Activated T-cell treated with anti-CD3 and anti-CD28 coated beads, Interleukin-2, amount 50 U/mL, for 24 hours (primary cell): Measurements from ENCODE around the gene ZNF438.
"Not testable (repeated sequence)": the region's sequence is repeated elsewhere in the genome, so short reads cannot be mapped to it uniquely, and the experiment has no call there.

Experiments used
- DNase-seq: peaks from one replicate; pipeline ENCODE4 v3.0.0-alpha.2; 2020
- H3K27ac Mint-ChIP-seq: 2 replicates; pipeline ENCODE4 v1.8.0; 2020; ENCODE audit warnings: mild to moderate bottlenecking, mixed read lengths
- H3K27me3 Mint-ChIP-seq: 2 replicates; pipeline ENCODE4 v1.8.0; 2020; ENCODE audit warnings: mixed read lengths
- H3K36me3 Mint-ChIP-seq: 2 replicates; pipeline ENCODE4 v1.8.0; 2020; ENCODE audit warnings: low read depth, mixed read lengths
- H3K4me1 Mint-ChIP-seq: 2 replicates; pipeline ENCODE4 v1.8.0; 2020; ENCODE audit warnings: low read depth, mixed read lengths
- H3K4me3 Mint-ChIP-seq: 2 replicates; pipeline ENCODE4 v1.8.0; 2020; ENCODE audit warnings: mild to moderate bottlenecking, moderate library complexity, mixed read lengths
- H3K9me3 Mint-ChIP-seq: 2 replicates; pipeline ENCODE4 v1.8.0; 2020; ENCODE audit warnings: mixed read lengths

ZNF438 gene

GRCh38 chr10:30931094-30931493 is 100.6 kb downstream of the ZNF438 start:
- Mint-ChIP-seq H3K36me3 (peaks cover 26% of the 10 kb centered on the region), H3K9me3 (peaks cover 7% of the 10 kb centered on the region), H3K27me3 (no peaks in the 10 kb centered on the region), H3K4me3 (no peak overlapping the region), H3K4me1 (peaks cover 17% of the 10 kb centered on the region), H3K27ac (no peak overlapping the region)
- no peak for DNase-seq

DNA sequence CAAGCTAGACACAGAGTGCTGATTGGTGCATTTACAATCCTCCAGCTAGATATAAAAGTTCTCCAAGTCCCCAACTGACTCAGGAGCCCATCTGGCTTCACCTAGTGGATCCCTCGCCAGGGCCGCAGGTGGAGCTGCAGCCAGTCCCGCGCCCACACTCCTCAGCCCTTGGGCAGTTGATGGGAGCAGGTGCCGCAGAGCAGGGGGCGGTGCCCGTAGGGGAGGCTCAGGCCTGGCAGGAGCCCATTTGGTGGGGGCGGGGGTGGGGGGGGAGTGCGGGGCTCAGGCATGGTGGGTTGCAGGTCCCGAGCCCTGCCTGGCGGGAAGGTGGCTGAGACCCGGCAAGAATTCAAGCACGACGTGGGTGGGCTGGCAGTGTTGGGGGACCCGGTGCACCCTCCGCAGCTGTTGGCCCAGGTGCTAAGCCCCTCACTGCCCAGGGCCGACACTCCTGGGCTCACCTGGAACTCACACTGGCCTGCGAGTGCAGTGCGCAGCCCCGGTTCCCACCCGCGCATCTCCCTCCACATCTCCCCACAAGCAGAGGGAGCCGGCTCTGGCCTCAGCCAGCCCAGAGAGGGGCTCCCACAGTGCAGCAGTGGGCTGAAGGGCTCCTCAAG is 101.7 kb downstream of the ZNF438 start:
- no peaks in the 10 kb centered on the region for H3K27me3 Mint-ChIP-seq
- no peak overlapping the region for H3K4me3 Mint-ChIP-seq
- H3K9me3 Mint-ChIP-seq = peaks cover 11% of the 10 kb centered on the region
- DNase-seq = no peak
- H3K4me1 Mint-ChIP-seq = peaks cover 14% of the 10 kb centered on the region
- H3K27ac Mint-ChIP-seq = no peak overlapping the region
- H3K36me3 Mint-ChIP-seq = peaks cover 24% of the 10 kb centered on the region

- H3K27me3 Mint-ChIP-seq, DNase-seq: not testable (repeated sequence)
- Mint-ChIP-seq H3K27ac (peak overlapping the region; percentile 19), H3K4me1 (peaks cover 13% of the 10 kb centered on the region), H3K4me3 (peak overlapping the region; percentile 60), H3K9me3 (peaks cover 15% of the 10 kb centered on the region), H3K36me3 (peaks cover 23% of the 10 kb centered on the region)
These were observed 102.3 kb downstream of the ZNF438 start for GRCh38 chr10:30929311-30929729.

GRCh38 chr10:30928742-30929141 is 102.9 kb downstream of the ZNF438 start:
- Mint-ChIP-seq H3K27ac (peak overlapping the region; percentile 19), H3K4me1 (peaks cover 13% of the 10 kb centered on the region)

DNA sequence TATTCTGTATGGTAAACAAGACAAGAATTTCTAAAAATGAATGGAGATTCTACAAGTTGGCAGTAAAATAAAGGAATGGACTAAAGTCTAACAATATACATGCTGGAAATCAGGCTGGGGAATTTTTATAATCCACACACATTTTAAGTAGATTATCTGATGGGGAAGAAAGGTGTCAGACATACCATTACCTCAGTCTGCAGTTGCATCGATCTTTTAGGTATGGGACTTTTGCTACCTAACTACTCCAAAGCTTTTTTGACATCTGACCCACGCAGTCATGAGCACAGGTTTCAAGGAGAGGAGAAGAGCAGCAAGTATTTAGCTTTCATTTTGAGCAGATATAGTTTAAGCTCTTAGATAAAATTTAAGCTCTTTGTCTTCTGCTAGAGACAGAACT is 113.0 kb downstream of the ZNF438 start:
- no peak overlapping the region for H3K4me3 Mint-ChIP-seq
- H3K27ac Mint-ChIP-seq = no peak overlapping the region

More at GRCh38 chr10:30928742-30929141, 102.9 kb downstream of the ZNF438 start:
- DNase-seq = no peak
- Mint-ChIP-seq H3K4me3 (peak overlapping the region; percentile 60), H3K36me3 (peaks cover 26% of the 10 kb centered on the region), H3K27me3 (no peaks in the 10 kb centered on the region), H3K9me3 (peaks cover 19% of the 10 kb centered on the region)

DNA sequence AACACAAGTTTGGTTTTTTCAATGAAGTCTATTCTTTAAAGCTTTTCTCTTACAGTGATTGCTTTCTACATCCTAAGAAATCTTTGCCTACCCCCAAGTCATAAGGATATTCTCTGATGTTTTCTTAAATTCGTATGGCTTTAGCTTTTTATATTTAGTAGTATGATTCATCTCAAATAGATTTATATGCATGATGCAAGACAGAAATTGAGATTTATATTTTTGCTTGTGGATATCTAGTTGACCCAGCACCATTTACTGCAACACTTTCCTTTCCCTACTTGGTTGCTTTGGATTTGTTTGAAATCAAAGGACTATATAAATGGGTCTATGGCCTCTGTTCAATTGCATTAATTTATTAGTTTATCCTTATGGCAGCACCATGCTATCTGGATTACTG is 113.9 kb downstream of the ZNF438 start:
- H3K27me3 Mint-ChIP-seq = no peaks in the 10 kb centered on the region
- H3K36me3 Mint-ChIP-seq = no peaks in the 10 kb centered on the region
- no peak for DNase-seq
- no peaks in the 10 kb centered on the region for H3K9me3 Mint-ChIP-seq
- no peaks in the 10 kb centered on the region for H3K4me1 Mint-ChIP-seq
- no peak overlapping the region for H3K27ac Mint-ChIP-seq
- no peak overlapping the region for H3K4me3 Mint-ChIP-seq

More for the DNA sequence above, 113.0 kb downstream of the ZNF438 start:
- Mint-ChIP-seq H3K27me3 (no peaks in the 10 kb centered on the region), H3K36me3 (no peaks in the 10 kb centered on the region), H3K4me1 (no peaks in the 10 kb centered on the region), H3K9me3 (no peaks in the 10 kb centered on the region)
- no peak for DNase-seq

- no peaks in the 10 kb centered on the region for H3K4me1 Mint-ChIP-seq
- no peak overlapping the region for H3K27ac Mint-ChIP-seq
- H3K4me3 Mint-ChIP-seq = no peak overlapping the region
- H3K27me3 Mint-ChIP-seq = no peaks in the 10 kb centered on the region
- H3K36me3 Mint-ChIP-seq = no peaks in the 10 kb centered on the region
- DNase-seq = no peak
- no peaks in the 10 kb centered on the region for H3K9me3 Mint-ChIP-seq
These were observed 114.6 kb downstream of the ZNF438 start for GRCh38 chr10:30917067-30917466.

GRCh38 chr10:30915146-30915545 is 116.5 kb downstream of the ZNF438 start:
- Mint-ChIP-seq H3K4me3 (no peak overlapping the region), H3K4me1 (no peaks in the 10 kb centered on the region), H3K27ac (no peak overlapping the region), H3K36me3 (no peaks in the 10 kb centered on the region), H3K27me3 (no peaks in the 10 kb centered on the region), H3K9me3 (no peaks in the 10 kb centered on the region)
- DNase-seq = no peak

GRCh38 chr10:30911303-30911863 is 120.3 kb downstream of the ZNF438 start:
- H3K36me3 Mint-ChIP-seq = peaks cover 11% of the 10 kb centered on the region
- no peak overlapping the region for H3K27ac Mint-ChIP-seq
- H3K9me3 Mint-ChIP-seq = no peaks in the 10 kb centered on the region
- H3K4me1 Mint-ChIP-seq = no peaks in the 10 kb centered on the region
- DNase-seq = no peak
- no peaks in the 10 kb centered on the region for H3K27me3 Mint-ChIP-seq
- no peak overlapping the region for H3K4me3 Mint-ChIP-seq

GRCh38 chr10:30903397-30904138 is 128.1 kb downstream of the ZNF438 start:
- Mint-ChIP-seq H3K9me3 (peaks cover 10% of the 10 kb centered on the region), H3K27me3 (no peaks in the 10 kb centered on the region), H3K36me3 (peaks cover 33% of the 10 kb centered on the region), H3K4me3 (no peak overlapping the region), H3K4me1 (no peaks in the 10 kb centered on the region), H3K27ac (no peak overlapping the region)
- no peak for DNase-seq

DNA sequence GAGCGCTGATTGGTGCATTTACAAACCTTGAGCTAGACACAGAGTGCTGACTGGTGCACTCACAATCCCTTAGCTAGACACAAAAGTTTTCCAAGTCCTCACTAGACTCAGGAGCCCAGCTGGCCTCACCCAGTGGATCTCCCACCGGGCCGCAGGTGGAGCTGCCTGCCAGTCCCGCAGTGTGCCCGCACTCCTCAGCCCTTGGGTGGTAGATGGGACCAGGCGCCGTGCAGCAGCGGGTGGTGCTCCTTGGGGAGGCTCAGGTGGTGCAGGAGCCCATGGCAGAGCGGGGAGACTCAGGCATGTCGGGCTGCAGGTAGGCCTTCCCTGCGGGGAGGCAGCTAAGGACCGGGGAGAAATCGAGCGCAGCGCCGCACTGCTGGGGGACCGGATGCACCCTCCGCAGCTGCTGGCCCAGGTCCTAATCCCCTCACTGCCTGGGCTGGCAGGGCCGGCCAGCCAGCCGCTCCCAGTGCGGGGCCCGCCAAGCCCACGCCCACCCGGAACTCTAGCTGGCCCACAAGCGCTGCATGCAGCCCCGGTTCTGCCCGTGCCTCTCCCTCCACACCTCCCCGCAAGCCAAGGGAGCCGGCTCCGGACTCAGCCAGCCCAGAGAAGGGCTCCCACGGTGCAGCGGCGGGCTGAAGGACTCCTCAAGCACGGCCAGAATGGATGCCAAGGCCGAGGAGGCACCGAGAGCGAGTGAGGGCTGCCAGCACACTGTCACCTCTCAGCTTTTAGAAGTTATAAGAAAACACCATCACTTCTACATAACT is 128.9 kb downstream of the ZNF438 start:
- Mint-ChIP-seq H3K9me3 (peaks cover 11% of the 10 kb centered on the region), H3K36me3 (peaks cover 30% of the 10 kb centered on the region), H3K27ac (no peak overlapping the region), H3K4me3 (no peak overlapping the region), H3K27me3 (no peaks in the 10 kb centered on the region), H3K4me1 (no peaks in the 10 kb centered on the region)
- no peak for DNase-seq

GRCh38 chr10:30901487-30901886 is 130.2 kb downstream of the ZNF438 start:
- not testable (repeated sequence) for H3K27me3 Mint-ChIP-seq, DNase-seq, H3K4me1 Mint-ChIP-seq

DNA sequence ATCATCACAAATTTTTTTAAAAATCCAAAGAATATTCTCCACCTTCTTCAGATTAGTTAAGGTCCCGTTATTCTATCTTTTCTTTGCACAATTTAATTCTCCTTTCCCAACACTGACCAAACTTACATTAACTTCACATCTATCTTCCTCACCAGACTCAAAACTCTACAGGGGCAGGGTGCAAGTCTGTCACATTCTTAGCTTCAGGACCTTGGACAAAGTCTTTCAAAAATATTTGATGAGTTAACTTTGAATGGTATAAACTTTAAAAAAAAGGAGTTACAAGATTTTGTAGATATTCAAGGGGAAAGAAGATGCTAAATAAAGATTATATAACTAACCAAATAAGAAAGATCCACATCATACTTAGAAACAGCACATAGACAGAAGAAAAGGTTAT is 132.7 kb downstream of the ZNF438 start:
- Mint-ChIP-seq H3K4me1 (peaks cover 9% of the 10 kb centered on the region), H3K27me3 (no peaks in the 10 kb centered on the region), H3K4me3 (no peak overlapping the region), H3K27ac (no peak overlapping the region), H3K36me3 (peaks cover 18% of the 10 kb centered on the region), H3K9me3 (peaks cover 11% of the 10 kb centered on the region)
- DNase-seq = no peak

More at GRCh38 chr10:30901487-30901886, 130.2 kb downstream of the ZNF438 start:
- Mint-ChIP-seq H3K9me3 (peaks cover 11% of the 10 kb centered on the region), H3K36me3 (peaks cover 23% of the 10 kb centered on the region)
- not testable (repeated sequence) for H3K27ac Mint-ChIP-seq, H3K4me3 Mint-ChIP-seq

DNA sequence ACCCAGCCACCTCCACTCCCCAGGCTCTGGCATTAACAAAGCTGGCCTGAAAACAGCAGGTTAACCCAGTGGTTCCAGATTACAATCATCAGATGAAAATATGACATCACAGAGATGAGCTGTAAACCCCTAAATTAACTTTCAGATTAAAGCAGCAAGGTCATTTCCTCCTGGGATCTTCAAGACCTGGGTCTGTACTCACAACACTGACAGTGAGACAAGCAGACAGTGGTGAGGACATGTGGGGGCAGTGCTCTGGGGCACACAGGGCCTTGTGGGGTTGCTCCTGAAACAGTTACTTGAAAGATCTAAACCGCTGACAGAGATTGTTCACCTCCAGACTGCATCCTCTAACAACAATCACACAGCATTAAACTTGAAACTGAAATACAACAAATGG is 134.1 kb downstream of the ZNF438 start:
- Mint-ChIP-seq H3K36me3 (peaks cover 15% of the 10 kb centered on the region), H3K4me1 (peaks cover 9% of the 10 kb centered on the region), H3K27ac (peak overlapping the region; percentile 66), H3K4me3 (no peak overlapping the region), H3K9me3 (peaks cover 11% of the 10 kb centered on the region), H3K27me3 (no peaks in the 10 kb centered on the region)
- no peak for DNase-seq
